Peyer's patch (tissue), 4 donors: ENCODE results near the gene PPP3R1.

ENCODE experiments used
- POLR2A ChIP-seq, 2 donors: fragments of 450-650 bp; IDR thresholded peaks; one replicate each; pipeline ENCODE4 v1.5.1; 2017; ENCODE audit warnings: antibody characterized with exemption in 2 of 2, mild to moderate bottlenecking in 2 of 2, moderate library complexity in 2 of 2
- TF ChIP-seq, protein P1 (sequence below), 6 experiments: fragments of 450-650 bp in 4 of 6; fragments of 200-600 bp in 2 of 6; sonication (generic) in 1 of 6; IDR thresholded peaks; one replicate each; pipeline ENCODE4 v1.5.1; 2017 to 2019; ENCODE audit warnings: antibody characterized with exemption in 6 of 6, mild to moderate bottlenecking in 3 of 6, moderate library complexity in 1 of 6

DNA sequence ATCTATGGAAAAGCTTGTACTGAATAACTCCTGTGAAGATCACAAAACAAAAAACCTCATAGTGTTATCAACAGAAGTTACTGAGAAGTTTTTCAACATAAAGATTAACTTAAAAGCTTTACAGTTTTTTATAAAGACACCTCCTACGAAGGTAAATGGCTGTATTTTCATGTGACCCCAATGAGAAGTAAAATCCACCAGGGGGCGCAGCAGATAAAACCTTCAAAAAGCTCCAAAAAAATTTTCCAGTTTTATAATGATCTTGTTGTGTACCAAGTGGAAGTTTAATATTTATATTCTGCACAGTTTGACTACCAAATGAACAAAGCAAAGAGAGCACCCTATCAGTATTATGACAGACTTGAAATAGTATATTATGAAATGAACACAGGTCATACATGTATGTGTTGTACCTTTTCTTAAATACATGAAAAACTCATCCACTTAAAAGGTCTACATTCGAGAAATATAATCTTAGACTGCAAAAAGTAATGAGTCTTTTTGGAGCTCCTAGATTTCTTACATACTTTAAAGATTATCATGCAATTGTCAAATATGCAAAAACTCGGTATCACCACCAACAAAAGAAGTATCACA lies 56.1 kb downstream of the PPP3R1 start:
- TF ChIP-seq, protein P1, sequence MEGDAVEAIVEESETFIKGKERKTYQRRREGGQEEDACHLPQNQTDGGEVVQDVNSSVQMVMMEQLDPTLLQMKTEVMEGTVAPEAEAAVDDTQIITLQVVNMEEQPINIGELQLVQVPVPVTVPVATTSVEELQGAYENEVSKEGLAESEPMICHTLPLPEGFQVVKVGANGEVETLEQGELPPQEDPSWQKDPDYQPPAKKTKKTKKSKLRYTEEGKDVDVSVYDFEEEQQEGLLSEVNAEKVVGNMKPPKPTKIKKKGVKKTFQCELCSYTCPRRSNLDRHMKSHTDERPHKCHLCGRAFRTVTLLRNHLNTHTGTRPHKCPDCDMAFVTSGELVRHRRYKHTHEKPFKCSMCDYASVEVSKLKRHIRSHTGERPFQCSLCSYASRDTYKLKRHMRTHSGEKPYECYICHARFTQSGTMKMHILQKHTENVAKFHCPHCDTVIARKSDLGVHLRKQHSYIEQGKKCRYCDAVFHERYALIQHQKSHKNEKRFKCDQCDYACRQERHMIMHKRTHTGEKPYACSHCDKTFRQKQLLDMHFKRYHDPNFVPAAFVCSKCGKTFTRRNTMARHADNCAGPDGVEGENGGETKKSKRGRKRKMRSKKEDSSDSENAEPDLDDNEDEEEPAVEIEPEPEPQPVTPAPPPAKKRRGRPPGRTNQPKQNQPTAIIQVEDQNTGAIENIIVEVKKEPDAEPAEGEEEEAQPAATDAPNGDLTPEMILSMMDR (IDR thresholded peaks at IDR 0.05) = peak in 4 of 6 experiments; percentile 63 to 88 (median 68)
- no peak for TF ChIP-seq POLR2A (IDR thresholded peaks at IDR 0.05)
